Hepatocyte (in vitro differentiated cells): ENCODE results near the gene KLF1.

Source experiments
- EZH2 ChIP-seq: fragments of 200-600 bp; sonication (generic); IDR thresholded peaks from 2 replicates; pipeline ENCODE4 v1.6.1; 2016; ENCODE audit warnings: antibody characterized with exemption, mild to moderate bottlenecking, borderline replicate concordance
- TF ChIP-seq, protein P1 (sequence below): fragments of 200-600 bp; sonication (generic); IDR thresholded peaks from 2 replicates; pipeline ENCODE4 v1.5.1; 2016; ENCODE audit warnings: antibody characterized with exemption, mild to moderate bottlenecking; ENCODE audit not compliant: poor library complexity

DNA sequence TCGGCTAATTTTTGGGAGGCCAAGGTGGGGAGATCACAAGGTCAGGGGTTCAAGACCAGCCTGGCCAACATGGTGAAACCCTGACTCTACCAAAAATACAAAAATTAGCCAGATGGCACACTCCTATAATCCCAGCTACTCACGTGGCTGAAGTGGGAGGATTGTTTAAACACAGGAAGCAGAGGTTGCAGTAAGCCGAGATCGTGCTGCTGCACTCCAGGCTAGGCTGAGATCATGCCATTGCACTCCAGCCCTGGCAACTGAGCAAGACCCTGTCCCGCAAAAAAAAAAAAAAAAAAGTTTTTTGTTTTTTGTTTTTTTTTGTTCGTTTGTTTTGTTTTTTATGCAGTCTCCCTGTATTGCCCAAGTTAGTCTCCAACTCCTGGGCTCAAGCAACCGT is 27.5 kb downstream of the KLF1 start:
- TF ChIP-seq, protein P1, sequence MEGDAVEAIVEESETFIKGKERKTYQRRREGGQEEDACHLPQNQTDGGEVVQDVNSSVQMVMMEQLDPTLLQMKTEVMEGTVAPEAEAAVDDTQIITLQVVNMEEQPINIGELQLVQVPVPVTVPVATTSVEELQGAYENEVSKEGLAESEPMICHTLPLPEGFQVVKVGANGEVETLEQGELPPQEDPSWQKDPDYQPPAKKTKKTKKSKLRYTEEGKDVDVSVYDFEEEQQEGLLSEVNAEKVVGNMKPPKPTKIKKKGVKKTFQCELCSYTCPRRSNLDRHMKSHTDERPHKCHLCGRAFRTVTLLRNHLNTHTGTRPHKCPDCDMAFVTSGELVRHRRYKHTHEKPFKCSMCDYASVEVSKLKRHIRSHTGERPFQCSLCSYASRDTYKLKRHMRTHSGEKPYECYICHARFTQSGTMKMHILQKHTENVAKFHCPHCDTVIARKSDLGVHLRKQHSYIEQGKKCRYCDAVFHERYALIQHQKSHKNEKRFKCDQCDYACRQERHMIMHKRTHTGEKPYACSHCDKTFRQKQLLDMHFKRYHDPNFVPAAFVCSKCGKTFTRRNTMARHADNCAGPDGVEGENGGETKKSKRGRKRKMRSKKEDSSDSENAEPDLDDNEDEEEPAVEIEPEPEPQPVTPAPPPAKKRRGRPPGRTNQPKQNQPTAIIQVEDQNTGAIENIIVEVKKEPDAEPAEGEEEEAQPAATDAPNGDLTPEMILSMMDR, result no peak
- no peak for TF ChIP-seq EZH2
